IMR-90 (cell line): ENCODE data around the gene CASK. TPM values are rescaled to one million over a fixed set of nuclear protein-coding genes. Genes with fewer than 3 reads are reported as not detected.

ENCODE experiments used
- ATAC-seq: fragments of 200-7000 bp; cut with Tn5 transposase; 2 replicates; pipeline ENCODE4 v1.9.1; 2020; ENCODE audit warnings: low read depth, mild to moderate bottlenecking, moderate library complexity
- BruUV-seq: library from RNA; stranded (reverse); fragments of 400-500 nt; replicated peaks from 2 replicates; lab custom pipeline; 2021; lab: Mats Ljungman, UMichigan
- CTCF ChIA-PET: fragments of 300-600 bp; formaldehyde crosslinking; extraction: SDS; loops from one replicate; lab custom pipeline; 2021; ENCODE audit warnings: antibody characterized with exemption; lab: Yijun Ruan, JAX
- POLR2A ChIA-PET: fragments of 300-600 bp; sonication (Branson Sonifier 250); formaldehyde crosslinking; loops from one replicate; lab custom pipeline; 2022; ENCODE audit warnings: antibody characterized with exemption; ENCODE audit not compliant: unreplicated experiment; lab: Charles Lee
- DNase-seq: peaks from one replicate; pipeline ENCODE4 v3.0.0; 2013
- H2AFZ ChIP-seq: replicated peaks from 2 replicates; pipeline ENCODE3; 2013; ENCODE audit warnings: low read length, mild to moderate bottlenecking; ENCODE audit not compliant: poor library complexity
- H2AK5ac ChIP-seq: 2 replicates; pipeline ENCODE4 v1.6.1; 2013; ENCODE audit warnings: low read depth, low read length, inconsistent platforms
- H2AK9ac ChIP-seq: replicated peaks from 2 replicates; pipeline ENCODE3; 2013; ENCODE audit warnings: mild to moderate bottlenecking, low read depth, low read length, moderate library complexity; ENCODE audit not compliant: poor library complexity
- H2BK120ac ChIP-seq: 2 replicates; pipeline ENCODE4 v1.6.1; 2013; ENCODE audit warnings: low read depth, low read length, inconsistent platforms
- H2BK15ac ChIP-seq: 3 replicates; pipeline ENCODE4 v1.6.1; 2013; ENCODE audit warnings: low read depth, low read length, inconsistent platforms
- H2BK20ac ChIP-seq: 2 replicates; pipeline ENCODE4 v1.6.1; 2013; ENCODE audit warnings: low read depth, mild to moderate bottlenecking, inconsistent platforms, low read length, moderate library complexity
- H2BK5ac ChIP-seq: 2 replicates; pipeline ENCODE4 v1.6.1; 2013; ENCODE audit warnings: mild to moderate bottlenecking, low read depth, low read length, inconsistent platforms; ENCODE audit not compliant: poor library complexity, severe bottlenecking
- H3K14ac ChIP-seq: replicated peaks from 2 replicates; pipeline ENCODE4 v1.6.1; 2013; ENCODE audit warnings: low read depth, low read length, inconsistent platforms
- H3K18ac ChIP-seq: 2 replicates; pipeline ENCODE4 v1.6.1; 2013; ENCODE audit warnings: low read depth, low read length, control low read depth
- H3K23ac ChIP-seq: 2 replicates; pipeline ENCODE4 v1.6.1; 2013; ENCODE audit warnings: low read depth, low read length, inconsistent platforms
- H3K27ac ChIP-seq: 2 replicates; pipeline ENCODE4 v1.5.1; 2013; ENCODE audit warnings: mild to moderate bottlenecking, control low read depth, low read length; ENCODE audit not compliant: insufficient read depth
- H3K27me3 ChIP-seq: 2 replicates; pipeline ENCODE4 v1.6.1; 2013; ENCODE audit warnings: low read length; ENCODE audit not compliant: control insufficient read depth, insufficient read depth
- H3K36me3 ChIP-seq: 2 replicates; pipeline ENCODE4 v1.6.1; 2013; ENCODE audit warnings: low read length, mixed read lengths; ENCODE audit not compliant: control insufficient read depth, insufficient read depth
- H3K4ac ChIP-seq: 2 replicates; pipeline ENCODE4 v1.6.1; 2013; ENCODE audit warnings: low read depth, low read length, inconsistent platforms
- H3K4me1 ChIP-seq: 2 replicates; pipeline ENCODE4 v1.6.1; 2013; ENCODE audit warnings: low read length, mixed read lengths; ENCODE audit not compliant: control insufficient read depth, insufficient read depth
- H3K4me2 ChIP-seq: 2 replicates; pipeline ENCODE4 v1.6.1; 2013; ENCODE audit warnings: low read depth, mild to moderate bottlenecking, control low read depth, low read length, moderate library complexity
- H3K4me3 ChIP-seq: 2 replicates; pipeline ENCODE4 v1.5.1; 2013; ENCODE audit warnings: low read depth, mild to moderate bottlenecking, control low read depth, low read length, moderate library complexity; ENCODE audit not compliant: insufficient read depth
- H3K56ac ChIP-seq: 2 replicates; pipeline ENCODE4 v1.6.1; 2013; ENCODE audit warnings: low read length, inconsistent platforms; ENCODE audit not compliant: insufficient read depth; ENCODE audit errors: extremely low read depth
- H3K79me1 ChIP-seq, 2 experiments: 2 replicates each; pipeline ENCODE4 v1.6.1; 2013; ENCODE audit warnings: low read length in 2 of 2, inconsistent platforms in 1 of 2, low read depth in 1 of 2
- H3K9ac ChIP-seq: 2 replicates; pipeline ENCODE4 v1.6.1; 2013; ENCODE audit warnings: low read depth, low read length, control low read depth
- H3K9me1 ChIP-seq: 2 replicates; pipeline ENCODE4 v1.6.1; 2013; ENCODE audit warnings: low read length, inconsistent platforms; ENCODE audit not compliant: insufficient read depth
- H3K9me3 ChIP-seq: 2 replicates; pipeline ENCODE4 v1.6.1; 2013; ENCODE audit warnings: low read length; ENCODE audit not compliant: control insufficient read depth, insufficient read depth
- H4K20me1 ChIP-seq: 2 replicates; pipeline ENCODE4 v1.6.1; 2013; ENCODE audit warnings: low read length, inconsistent platforms; ENCODE audit not compliant: insufficient read depth
- H4K5ac ChIP-seq: 2 replicates; pipeline ENCODE4 v1.6.1; 2013; ENCODE audit warnings: mild to moderate bottlenecking, low read depth, low read length, control low read depth
- H4K8ac ChIP-seq, 2 experiments: 2 replicates each; pipeline ENCODE4 v1.6.1; 2013; ENCODE audit warnings: low read depth in 2 of 2, low read length in 2 of 2, control low read depth in 1 of 2, inconsistent platforms in 1 of 2
- H4K91ac ChIP-seq: 2 replicates; pipeline ENCODE4 v1.6.1; 2013; ENCODE audit warnings: low read depth, low read length, inconsistent platforms; ENCODE audit not compliant: insufficient read depth
- BHLHE40 ChIP-seq: fragments of 150-350 bp; IDR thresholded peaks from 2 replicates; pipeline ENCODE4 v1.6.1; 2016; ENCODE audit warnings: mild to moderate bottlenecking, low read depth, low read length
- CHD1 ChIP-seq: IDR thresholded peaks from 2 replicates; pipeline ENCODE4 v1.6.1; 2012; ENCODE audit warnings: low read depth, low read length, improper control_type of control experiment
- MXI1 ChIP-seq: IDR thresholded peaks from 2 replicates; pipeline ENCODE4 v1.6.1; 2012; ENCODE audit warnings: low read depth, mild to moderate bottlenecking, low read length, moderate library complexity, borderline replicate concordance
- NFE2L2 ChIP-seq: fragments of 150-350 bp; IDR thresholded peaks from 2 replicates; pipeline ENCODE4 v1.6.1; 2016; ENCODE audit warnings: low read depth, mild to moderate bottlenecking, low read length
- RAD21 ChIP-seq: IDR thresholded peaks from 2 replicates; pipeline ENCODE4 v1.6.1; 2012; ENCODE audit warnings: low read length, improper control_type of control experiment
- RCOR1 ChIP-seq: IDR thresholded peaks from 2 replicates; pipeline ENCODE4 v1.6.1; 2012; ENCODE audit warnings: mild to moderate bottlenecking, low read length, improper control_type of control experiment; ENCODE audit not compliant: insufficient replicate concordance
- WGBS, 2 experiments: methylation state at CpG; one replicate each; pipeline versions ENCODE4 v1.1.5 to v1.1.7; 2013; ENCODE audit warnings: missing lambda C conversion rate in 2 of 2; ENCODE audit not compliant: insufficient read length in 1 of 2; ENCODE audit errors: extremely low coverage in 2 of 2; 5-methylcytosine and 5-hydroxymethylcytosine counted together
- dilution Hi-C: fragments of 300-500 bp; cut with HindIII; formaldehyde crosslinking; loops from one replicate; pipeline ENCODE4 v1.14.3; 2018; ENCODE audit warnings: low sequenced_read_pairs; ENCODE audit not compliant: unreplicated experiment
- in situ Hi-C: fragments of 300-500 bp; cut with MboI; formaldehyde crosslinking; loops from 3 replicates; pipeline ENCODE4 v1.14.3; 2019; ENCODE audit warnings: low sequenced_read_pairs, inconsistent platforms, mixed read lengths
- intact Hi-C: fragments of 100-400 bp; cut with micrococcal nuclease; formaldehyde crosslinking; loops from 2 replicates; pipeline ENCODE4 v1.10.0; 2022
- polyA plus RNA-seq, 3 experiments: library from polyadenylated mRNA; depleted of rRNA; stranded (reverse); fragments of >200 nt; gene quantifications; 2 replicates each; pipeline ENCODE4 v1.2.3, GENCODE V29; 2012; ENCODE audit warnings: low replicate concordance in 1 of 3
- total RNA-seq: library from RNA; depleted of rRNA; stranded (reverse); fragments of >200 nt; gene quantifications from 2 replicates; pipeline ENCODE4 v1.2.3, GENCODE V29; 2012
- TF ChIP-seq, protein P1 (sequence below): fragments of 150-350 bp; IDR thresholded peaks from 2 replicates; pipeline ENCODE4 v1.6.1; 2017; ENCODE audit warnings: mild to moderate bottlenecking, antibody characterized with exemption, low read length, low read depth

CASK gene
- total and polyA plus RNA-seq, 2 of the 4 experiments (the other 2 are of a cell fraction), result 9.4 to 17.7 TPM

- no peaks in the 10 kb centered on the region for H3K9me3 ChIP-seq
- H3K4ac ChIP-seq, result no peak overlapping the region
- CTCF ChIA-PET, result no interaction called here
- no peaks in the 10 kb centered on the region for H4K20me1 ChIP-seq
- no peaks in the 10 kb centered on the region; a peak in 1 of 4 replicates for H3K79me1 ChIP-seq
- no peaks in the 10 kb centered on the region; the same call in 1 of the 2 replicates for H3K36me3 ChIP-seq
- intact Hi-C loops (no loop called here), dilution Hi-C loops (no loop called here), in situ Hi-C loops (no loop called here)
- H2BK5ac ChIP-seq, result no peak overlapping the region
- H2AK9ac ChIP-seq, result no peak overlapping the region
- H3K23ac ChIP-seq, result no peak overlapping the region
- ATAC-seq, result no peak
- H3K14ac ChIP-seq, result no peak overlapping the region
- no peaks in the 10 kb centered on the region; the same call in 1 of the 2 replicates for H3K4me1 ChIP-seq
- no peak overlapping the region for H2BK15ac ChIP-seq
- POLR2A ChIA-PET, result interaction anchor here (0.7 kb wide), 1 partner anchor 152 kb away, joined by 4 read pairs; no protein-coding TSS in a partner anchor
- no peak overlapping the region for H2AFZ ChIP-seq
- DNase-seq, result no peak
- no TSS peak for BruUV-seq
- H4K91ac ChIP-seq, result no peak overlapping the region
- H4K8ac ChIP-seq, result no peak overlapping the region
- H2BK20ac ChIP-seq, result no peak overlapping the region
- H3K27me3 ChIP-seq, result peaks cover 10% of the 10 kb centered on the region
- no peak for TF ChIP-seq CHD1
- no peak for TF ChIP-seq NFE2L2
- TF ChIP-seq BHLHE40, result no peak
- no peak for TF ChIP-seq RAD21
- TF ChIP-seq RCOR1, result no peak
- TF ChIP-seq MXI1, result no peak
- TF ChIP-seq, protein P1, sequence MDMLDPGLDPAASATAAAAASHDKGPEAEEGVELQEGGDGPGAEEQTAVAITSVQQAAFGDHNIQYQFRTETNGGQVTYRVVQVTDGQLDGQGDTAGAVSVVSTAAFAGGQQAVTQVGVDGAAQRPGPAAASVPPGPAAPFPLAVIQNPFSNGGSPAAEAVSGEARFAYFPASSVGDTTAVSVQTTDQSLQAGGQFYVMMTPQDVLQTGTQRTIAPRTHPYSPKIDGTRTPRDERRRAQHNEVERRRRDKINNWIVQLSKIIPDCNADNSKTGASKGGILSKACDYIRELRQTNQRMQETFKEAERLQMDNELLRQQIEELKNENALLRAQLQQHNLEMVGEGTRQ, result no peak
- H3K56ac ChIP-seq, result no peak overlapping the region
- no peak overlapping the region for H2BK120ac ChIP-seq
- 40% methylated on average over 1 of the region's 5 CpGs; no CpG with 5 or more reads in 1 of the 2 experiments for WGBS, 2 experiments
- no peak overlapping the region for H3K9ac ChIP-seq
- no peak overlapping the region for H4K5ac ChIP-seq
- no peak overlapping the region for H3K27ac ChIP-seq
- no peak overlapping the region for H3K4me3 ChIP-seq
- no peaks in the 10 kb centered on the region; the same call in 1 of the 2 replicates for H3K9me1 ChIP-seq
- H2AK5ac ChIP-seq, result no peak overlapping the region
- no peak overlapping the region for H3K18ac ChIP-seq
- no peak overlapping the region for H3K4me2 ChIP-seq
Measured at GRCh38 chrX:41516456-41516855, 406.9 kb downstream of the CASK start.
